ENCODE results near the gene ADAR. TPM values are rescaled to one million over a fixed set of nuclear protein-coding genes. Genes with fewer than 3 reads are reported as not detected.

The ADAR gene
- total and polyA plus RNA-seq, 2 of the 8 experiments (the other 6 are each of a cell fraction or from before 2014, with no cell fraction given) = 125 to 242 TPM

DNA sequence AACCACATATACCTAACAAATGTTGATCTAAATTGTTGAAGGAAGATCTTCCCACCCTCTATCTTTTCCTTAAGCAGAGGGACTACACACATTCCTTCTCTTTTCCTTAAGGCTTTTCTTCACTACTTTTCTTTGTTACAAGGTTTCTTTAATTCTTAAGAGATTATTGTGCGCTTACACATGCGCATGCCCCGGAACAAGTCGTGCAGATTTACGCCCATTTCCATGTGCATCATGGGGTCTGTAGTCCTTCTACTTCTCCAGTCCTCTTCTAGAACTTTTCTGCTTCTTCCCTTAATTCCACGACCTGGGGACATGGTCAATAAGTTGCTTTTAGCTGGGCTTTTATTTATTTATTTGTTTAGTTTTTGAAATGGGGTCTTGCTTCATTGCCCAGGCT is 42.1 kb downstream of the ADAR start (continued):
- TF ChIP-seq, protein P1, sequence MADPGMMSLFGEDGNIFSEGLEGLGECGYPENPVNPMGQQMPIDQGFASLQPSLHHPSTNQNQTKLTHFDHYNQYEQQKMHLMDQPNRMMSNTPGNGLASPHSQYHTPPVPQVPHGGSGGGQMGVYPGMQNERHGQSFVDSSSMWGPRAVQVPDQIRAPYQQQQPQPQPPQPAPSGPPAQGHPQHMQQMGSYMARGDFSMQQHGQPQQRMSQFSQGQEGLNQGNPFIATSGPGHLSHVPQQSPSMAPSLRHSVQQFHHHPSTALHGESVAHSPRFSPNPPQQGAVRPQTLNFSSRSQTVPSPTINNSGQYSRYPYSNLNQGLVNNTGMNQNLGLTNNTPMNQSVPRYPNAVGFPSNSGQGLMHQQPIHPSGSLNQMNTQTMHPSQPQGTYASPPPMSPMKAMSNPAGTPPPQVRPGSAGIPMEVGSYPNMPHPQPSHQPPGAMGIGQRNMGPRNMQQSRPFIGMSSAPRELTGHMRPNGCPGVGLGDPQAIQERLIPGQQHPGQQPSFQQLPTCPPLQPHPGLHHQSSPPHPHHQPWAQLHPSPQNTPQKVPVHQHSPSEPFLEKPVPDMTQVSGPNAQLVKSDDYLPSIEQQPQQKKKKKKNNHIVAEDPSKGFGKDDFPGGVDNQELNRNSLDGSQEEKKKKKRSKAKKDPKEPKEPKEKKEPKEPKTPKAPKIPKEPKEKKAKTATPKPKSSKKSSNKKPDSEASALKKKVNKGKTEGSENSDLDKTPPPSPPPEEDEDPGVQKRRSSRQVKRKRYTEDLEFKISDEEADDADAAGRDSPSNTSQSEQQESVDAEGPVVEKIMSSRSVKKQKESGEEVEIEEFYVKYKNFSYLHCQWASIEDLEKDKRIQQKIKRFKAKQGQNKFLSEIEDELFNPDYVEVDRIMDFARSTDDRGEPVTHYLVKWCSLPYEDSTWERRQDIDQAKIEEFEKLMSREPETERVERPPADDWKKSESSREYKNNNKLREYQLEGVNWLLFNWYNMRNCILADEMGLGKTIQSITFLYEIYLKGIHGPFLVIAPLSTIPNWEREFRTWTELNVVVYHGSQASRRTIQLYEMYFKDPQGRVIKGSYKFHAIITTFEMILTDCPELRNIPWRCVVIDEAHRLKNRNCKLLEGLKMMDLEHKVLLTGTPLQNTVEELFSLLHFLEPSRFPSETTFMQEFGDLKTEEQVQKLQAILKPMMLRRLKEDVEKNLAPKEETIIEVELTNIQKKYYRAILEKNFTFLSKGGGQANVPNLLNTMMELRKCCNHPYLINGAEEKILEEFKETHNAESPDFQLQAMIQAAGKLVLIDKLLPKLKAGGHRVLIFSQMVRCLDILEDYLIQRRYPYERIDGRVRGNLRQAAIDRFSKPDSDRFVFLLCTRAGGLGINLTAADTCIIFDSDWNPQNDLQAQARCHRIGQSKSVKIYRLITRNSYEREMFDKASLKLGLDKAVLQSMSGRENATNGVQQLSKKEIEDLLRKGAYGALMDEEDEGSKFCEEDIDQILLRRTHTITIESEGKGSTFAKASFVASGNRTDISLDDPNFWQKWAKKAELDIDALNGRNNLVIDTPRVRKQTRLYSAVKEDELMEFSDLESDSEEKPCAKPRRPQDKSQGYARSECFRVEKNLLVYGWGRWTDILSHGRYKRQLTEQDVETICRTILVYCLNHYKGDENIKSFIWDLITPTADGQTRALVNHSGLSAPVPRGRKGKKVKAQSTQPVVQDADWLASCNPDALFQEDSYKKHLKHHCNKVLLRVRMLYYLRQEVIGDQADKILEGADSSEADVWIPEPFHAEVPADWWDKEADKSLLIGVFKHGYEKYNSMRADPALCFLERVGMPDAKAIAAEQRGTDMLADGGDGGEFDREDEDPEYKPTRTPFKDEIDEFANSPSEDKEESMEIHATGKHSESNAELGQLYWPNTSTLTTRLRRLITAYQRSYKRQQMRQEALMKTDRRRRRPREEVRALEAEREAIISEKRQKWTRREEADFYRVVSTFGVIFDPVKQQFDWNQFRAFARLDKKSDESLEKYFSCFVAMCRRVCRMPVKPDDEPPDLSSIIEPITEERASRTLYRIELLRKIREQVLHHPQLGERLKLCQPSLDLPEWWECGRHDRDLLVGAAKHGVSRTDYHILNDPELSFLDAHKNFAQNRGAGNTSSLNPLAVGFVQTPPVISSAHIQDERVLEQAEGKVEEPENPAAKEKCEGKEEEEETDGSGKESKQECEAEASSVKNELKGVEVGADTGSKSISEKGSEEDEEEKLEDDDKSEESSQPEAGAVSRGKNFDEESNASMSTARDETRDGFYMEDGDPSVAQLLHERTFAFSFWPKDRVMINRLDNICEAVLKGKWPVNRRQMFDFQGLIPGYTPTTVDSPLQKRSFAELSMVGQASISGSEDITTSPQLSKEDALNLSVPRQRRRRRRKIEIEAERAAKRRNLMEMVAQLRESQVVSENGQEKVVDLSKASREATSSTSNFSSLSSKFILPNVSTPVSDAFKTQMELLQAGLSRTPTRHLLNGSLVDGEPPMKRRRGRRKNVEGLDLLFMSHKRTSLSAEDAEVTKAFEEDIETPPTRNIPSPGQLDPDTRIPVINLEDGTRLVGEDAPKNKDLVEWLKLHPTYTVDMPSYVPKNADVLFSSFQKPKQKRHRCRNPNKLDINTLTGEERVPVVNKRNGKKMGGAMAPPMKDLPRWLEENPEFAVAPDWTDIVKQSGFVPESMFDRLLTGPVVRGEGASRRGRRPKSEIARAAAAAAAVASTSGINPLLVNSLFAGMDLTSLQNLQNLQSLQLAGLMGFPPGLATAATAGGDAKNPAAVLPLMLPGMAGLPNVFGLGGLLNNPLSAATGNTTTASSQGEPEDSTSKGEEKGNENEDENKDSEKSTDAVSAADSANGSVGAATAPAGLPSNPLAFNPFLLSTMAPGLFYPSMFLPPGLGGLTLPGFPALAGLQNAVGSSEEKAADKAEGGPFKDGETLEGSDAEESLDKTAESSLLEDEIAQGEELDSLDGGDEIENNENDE (IDR thresholded peaks at IDR 0.05; ENCODE audit: insufficient replicate concordance, low read length) = no peak
- TF ChIP-seq KDM1A (IDR thresholded peaks at IDR 0.05; ENCODE audit: borderline replicate concordance, low read length) (no peak), RFX5 (IDR thresholded peaks at IDR 0.05; ENCODE audit: borderline replicate concordance, low read depth, low read length) (no peak), GABPA (IDR thresholded peaks at IDR 0.05; ENCODE audit: borderline replicate concordance, insufficient read depth, low read length) (no peak), ASH2L (IDR thresholded peaks at IDR 0.05; ENCODE audit: low read length) (no peak), TAF1 (IDR thresholded peaks at IDR 0.05; ENCODE audit: low read depth, low read length) (no peak), MAFK (IDR thresholded peaks at IDR 0.05; ENCODE audit: low read depth, low read length) (no peak), NRF1 (IDR thresholded peaks at IDR 0.05; ENCODE audit: low read depth, low read length) (no peak), SAP30 (IDR thresholded peaks at IDR 0.05; ENCODE audit: insufficient read depth, insufficient replicate concordance, low read length) (no peak), JUN (IDR thresholded peaks at IDR 0.05; ENCODE audit: low read depth, low read length) (no peak), GTF2F1 (IDR thresholded peaks at IDR 0.05; ENCODE audit: borderline replicate concordance, low read depth, low read length) (no peak), EGR1 (IDR thresholded peaks at IDR 0.05; ENCODE audit: borderline replicate concordance, low read depth, low read length) (no peak)
